GM19025 (cell line): ENCODE measurements around the gene ATP1A1.

Source experiments
- ATAC-seq: cut with Tn5 transposase; IDR thresholded peaks from one replicate; pipeline ENCODE4 v1.9.1; 2021; ENCODE audit warnings: mild to moderate bottlenecking, low read depth, moderate library complexity; ENCODE audit not compliant: unreplicated experiment

The ATP1A1 gene

DNA sequence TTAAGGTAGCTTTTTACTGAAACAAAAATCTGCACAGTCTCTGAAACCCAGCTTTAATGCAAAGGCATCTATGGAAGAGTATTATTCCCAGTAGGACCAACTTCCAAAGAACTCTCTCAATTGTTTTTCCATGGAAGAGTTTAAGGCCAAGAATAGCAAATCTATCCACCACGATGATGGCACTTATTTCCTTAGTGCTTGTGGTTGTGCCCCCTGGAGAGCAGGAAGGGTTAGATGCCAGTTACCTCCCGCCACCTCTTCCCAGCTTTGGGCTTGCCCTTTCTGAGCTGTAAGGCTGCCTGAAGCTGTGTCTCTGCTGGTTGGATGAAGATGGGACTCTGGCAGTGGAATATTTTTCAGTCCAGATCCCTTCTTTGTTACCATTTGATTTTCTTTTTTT is 4.8 kb upstream of the ATP1A1 start:
- no peak for ATAC-seq

DNA sequence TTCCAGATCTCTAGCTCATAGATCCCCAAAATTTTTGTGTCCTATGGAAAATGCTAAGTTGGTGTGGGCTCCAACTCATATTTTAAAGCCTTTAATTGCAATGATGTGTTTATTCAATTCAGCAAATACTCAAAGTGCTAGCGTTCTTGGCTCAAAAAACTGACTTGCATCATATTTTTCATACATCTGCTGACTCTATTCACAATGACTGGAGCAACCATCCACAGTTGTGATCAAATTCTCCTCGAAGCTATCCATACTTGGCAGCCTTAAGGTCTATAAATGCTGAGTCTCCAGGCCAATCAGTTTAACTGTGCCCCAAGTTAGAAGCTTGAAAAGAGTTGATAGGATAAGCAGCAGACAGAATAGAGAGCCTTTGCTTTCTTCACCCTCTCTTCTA is 2.9 kb upstream of the ATP1A1 start:
- no peak for ATAC-seq

DNA sequence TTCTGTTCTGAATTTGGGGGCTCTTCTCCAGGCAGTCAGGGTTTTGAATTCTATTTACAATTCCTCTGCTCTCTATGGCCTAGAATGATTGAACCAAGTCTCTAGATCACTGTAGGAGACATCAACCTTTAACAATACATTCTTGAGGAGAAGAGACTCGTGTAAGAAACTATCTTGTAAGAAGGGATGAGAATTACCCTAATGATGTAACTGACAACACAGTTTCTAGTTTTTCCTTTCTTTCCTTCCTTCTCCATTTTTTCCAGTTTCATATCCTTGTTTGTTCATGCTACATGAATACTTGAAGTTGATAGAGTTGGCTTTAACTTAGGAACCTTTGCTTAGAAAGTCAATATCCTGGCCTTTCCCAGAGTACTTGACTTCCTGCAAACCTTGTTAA is 1.3 kb upstream of the ATP1A1 start:
- no peak for ATAC-seq

DNA sequence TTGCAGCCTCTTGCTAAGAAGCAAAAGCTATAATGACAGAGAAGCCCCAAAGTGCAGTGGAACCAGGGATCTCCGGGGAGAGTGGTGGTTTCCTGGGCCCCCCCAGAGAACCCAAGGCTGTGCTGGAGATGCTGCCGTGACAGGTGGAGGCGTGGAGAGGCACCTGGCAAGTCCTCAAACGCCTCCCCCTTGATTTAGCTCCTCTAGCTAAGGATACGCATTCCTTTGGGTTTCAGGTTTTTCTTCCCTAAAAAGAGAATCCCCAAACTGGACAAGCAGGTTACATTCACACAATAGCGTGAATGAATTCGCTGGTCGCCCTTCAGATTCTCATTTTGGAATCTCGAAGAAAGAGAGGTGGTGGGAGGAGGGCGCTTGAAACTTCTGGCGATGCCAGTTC is 853 bp upstream of the ATP1A1 start:
- ATAC-seq = no peak

DNA sequence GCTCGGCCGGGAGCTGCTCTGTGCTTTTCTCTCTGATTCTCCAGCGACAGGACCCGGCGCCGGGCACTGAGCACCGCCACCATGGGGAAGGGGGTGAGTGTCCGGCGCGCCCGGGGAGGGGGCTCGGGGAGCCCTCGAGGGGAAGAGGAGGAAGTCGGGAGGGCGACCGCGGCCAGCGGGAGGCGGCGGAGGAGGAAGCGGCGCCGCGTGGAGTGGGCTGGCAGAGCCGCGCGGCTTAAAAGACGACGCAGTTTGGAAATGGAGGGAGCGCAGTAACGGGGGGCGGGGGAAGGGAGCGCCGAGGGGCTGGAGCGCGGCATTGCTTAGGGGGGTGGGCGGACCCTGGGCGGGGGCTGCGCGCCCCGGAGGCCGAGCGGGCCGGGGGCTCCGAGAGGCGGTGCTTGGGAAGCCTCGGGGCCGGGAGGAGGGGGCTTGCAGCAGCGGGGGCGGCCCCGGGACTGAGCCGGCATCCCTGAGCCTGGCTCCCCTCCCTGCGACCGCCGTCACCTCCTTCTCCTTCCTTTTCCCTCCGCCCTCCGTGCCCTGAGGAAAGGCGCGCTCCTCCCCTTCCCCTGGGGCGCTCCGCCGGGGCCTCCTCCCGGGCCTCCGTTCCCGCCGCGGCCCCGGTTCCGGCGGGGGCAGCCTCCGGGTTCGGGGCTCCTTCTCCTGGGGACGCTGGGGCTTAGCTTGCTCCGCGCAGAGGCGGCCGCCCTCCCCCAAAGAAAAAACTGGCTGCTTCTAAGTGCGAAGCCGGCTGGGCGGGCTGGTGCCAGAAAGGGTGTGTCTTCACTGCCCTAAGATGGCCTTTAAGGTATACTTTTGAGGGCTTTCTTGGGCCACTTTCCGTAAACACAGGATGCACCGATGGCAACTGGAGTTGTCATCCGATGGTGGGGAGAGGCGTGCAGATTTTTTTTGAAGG is 648 bp downstream of the ATP1A1 start:
- peak; percentile 2 for ATAC-seq

DNA sequence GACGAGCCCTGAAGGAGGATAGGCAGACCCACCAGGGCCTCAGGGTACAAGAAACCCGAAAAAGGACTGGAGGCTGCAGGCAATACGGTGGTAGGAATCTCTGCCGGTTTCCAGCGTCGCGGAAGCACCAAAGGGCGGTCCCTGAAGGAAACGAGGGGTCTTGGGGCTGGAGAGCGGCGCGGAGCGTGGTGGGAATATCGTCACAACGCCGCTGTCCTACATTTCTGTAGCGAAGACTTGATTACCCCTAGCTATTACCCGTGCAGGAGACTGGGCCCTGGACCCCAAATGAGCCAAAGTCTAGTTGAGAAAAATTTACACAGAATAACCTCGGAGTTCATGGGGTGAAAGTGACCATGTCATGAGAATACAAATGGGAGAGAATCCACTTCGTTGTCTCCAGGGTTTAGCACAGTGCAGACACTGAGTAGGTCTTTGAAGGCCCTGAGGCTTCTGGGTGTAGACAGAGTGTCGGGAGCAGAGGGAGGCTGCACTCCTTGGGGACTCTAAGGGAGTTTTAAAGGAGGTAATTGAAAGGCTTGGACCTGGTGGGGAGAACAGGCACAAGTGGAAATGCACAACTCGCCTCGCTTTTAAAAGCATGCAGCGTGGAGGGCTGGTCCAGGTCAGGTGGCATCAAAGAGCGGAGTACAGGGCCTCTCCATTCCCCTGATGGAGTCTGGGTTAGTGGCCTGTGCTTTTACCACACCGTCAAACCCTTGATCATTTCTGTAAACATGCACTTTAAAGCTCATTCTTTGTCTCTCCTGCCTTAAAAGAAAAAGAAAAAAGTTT is 1.5 kb downstream of the ATP1A1 start:
- no peak for ATAC-seq

DNA sequence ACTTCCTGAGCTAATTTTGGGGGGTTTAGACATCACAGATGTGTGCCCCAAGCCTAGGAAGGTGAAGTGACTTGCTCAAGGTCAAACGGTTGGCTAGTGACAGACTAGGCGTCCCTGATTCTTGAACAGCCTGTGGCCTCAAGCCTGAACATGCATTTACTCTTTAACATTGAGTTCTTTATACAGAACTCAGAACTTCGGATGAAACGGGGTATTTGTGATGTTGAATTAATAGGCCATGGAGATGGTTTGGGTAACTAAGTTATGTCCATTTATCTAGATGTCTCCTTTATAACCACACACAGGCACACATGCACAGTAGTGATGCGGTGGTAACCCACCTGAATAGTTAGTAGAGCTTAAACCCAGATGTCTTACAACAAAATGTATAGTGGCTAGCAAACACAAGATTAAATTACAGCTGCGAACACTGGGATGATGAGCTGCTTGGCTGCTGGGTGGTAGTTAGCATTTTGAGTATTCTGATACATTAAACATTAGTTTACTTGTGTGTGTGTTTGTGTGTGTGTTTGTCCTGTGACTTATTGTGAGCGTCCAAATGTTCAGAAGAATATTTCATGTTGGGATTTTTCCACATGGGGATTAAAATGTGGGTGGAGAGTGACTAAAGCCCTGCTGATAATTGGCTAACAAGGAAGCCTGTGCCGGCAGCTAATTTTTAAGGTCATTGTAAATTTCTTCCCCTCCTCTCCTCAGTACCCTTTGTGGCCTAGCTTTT is 2.3 kb downstream of the ATP1A1 start:
- no peak for ATAC-seq

DNA sequence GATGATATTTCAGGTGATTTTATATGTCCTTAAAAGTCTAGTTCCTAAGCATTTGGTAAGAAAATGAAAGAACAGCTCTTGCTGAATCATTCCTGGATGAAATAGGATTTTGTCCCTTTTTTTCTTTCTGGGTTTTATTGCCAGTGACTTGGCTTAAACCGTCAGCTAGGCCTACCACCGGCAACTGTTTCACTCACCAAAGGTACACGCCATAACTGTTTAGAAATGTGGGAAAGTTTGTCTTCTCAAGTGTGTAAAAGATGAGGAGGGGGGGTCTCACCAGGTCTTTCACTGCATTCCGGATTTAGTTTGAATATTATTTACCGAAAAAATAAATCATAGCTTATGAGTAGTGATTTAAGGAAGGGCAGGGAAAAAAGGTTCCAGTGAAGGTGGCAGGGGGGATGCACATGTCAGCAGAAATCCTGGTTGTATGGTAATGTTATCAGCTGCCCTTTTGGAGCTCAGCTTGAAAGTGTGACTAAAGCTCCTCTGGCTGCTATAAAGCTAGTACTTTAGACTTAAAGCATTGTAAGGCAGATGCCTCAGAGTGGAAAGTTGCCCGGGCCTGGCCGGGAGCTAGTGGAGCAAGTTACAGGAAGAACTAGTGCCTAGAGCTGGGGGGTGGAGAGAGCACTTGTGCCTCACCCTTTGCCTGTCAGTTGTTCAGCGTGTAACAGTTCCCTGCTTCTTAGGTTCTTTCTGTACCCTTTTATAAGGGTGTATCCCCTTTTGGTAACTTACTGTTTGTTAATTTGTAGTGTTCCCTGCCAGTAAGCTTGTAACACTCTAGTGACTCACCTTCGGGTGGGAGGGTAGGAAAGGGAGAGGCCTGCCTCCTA is 3.1 kb downstream of the ATP1A1 start:
- no peak for ATAC-seq

DNA sequence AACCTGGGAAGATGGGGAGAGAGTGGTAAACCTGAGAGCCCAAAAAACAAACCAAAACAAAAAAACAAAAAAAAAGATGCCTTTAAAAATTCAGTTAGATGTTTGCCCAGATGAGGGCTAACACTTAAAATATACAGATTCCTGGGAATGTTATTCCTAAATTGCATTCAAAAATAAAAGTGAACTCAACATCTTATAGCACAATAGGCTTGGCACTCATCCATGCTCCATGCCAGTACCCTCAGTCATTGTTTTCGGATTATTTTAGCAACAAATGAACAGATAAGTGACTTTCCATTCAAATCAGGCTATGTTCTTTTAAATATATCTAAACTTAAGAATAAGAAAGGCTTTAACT is 3.7 kb downstream of the ATP1A1 start:
- ATAC-seq = no peak

DNA sequence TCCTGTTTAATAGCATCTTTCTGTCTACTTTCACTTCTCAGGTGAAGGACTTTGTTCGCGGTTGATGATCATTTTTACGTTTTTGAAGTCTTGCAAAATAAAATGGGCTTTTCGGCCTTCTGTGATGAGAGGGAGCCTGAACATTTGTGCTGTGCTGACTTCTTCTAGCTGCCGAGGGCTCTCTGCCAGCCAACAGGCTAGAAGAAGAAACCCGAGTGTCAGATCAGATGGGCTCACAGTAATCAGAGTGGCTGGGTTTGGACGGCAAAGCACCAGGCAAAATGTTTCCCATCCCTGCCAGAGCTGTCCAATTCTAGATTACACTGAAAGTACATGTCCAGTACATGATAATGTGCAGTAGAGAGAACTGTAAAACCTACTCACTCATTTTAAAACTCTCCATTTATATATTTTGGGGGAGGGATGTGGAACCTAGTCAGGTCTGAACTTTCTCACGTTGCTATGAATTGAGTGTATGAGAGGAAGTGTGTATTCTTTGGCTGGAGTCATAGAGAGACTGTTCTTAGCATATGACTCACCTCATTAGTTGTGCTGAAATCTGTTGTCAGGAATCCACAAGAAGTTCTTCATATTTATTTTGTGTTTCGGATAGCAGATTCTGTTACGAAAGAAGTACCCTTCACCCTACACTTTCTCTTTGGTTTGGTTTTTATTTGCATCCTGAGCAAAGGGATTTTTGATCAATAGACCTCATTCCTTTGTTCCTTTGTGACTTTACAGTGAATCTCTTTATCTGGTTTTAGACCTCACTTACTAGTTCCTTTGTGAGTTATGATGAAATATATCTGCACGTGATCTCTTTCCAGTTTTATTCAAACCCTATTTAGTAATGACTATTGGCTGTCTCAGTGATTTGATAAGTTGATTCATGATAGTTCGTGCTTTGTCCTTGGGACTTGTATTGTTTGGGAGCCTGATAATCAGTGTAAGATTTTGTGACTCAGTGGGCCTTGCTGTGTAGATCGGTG is 4.8 kb downstream of the ATP1A1 start:
- peak; percentile 61 for ATAC-seq

DNA sequence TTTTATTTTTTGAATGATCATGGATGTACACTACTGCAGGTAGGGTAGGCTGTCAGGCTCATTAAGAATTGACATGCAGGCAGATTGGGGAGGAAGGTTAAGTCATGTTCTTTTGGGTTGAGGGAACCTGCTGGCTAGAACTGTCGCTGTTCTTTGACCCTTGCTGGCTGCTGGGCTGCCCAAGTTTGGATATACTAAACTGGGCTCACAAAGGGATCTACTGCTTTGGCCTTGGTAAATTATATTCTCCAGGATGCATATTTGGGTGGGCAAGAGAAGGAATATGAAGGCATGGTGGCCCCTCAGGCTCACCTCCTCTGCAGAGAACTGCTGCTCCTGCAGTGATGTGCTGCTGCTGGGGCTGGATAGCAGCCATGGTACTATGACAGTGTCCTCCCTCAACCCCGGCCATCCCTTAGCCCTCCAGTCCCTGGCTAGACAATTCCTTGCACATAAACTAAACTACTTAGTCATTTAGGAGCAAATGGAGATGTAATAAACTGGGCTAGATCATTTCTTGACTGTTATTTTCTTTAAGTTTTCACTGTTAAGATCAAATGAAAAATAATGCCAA is 6.1 kb downstream of the ATP1A1 start:
- no peak for ATAC-seq

DNA sequence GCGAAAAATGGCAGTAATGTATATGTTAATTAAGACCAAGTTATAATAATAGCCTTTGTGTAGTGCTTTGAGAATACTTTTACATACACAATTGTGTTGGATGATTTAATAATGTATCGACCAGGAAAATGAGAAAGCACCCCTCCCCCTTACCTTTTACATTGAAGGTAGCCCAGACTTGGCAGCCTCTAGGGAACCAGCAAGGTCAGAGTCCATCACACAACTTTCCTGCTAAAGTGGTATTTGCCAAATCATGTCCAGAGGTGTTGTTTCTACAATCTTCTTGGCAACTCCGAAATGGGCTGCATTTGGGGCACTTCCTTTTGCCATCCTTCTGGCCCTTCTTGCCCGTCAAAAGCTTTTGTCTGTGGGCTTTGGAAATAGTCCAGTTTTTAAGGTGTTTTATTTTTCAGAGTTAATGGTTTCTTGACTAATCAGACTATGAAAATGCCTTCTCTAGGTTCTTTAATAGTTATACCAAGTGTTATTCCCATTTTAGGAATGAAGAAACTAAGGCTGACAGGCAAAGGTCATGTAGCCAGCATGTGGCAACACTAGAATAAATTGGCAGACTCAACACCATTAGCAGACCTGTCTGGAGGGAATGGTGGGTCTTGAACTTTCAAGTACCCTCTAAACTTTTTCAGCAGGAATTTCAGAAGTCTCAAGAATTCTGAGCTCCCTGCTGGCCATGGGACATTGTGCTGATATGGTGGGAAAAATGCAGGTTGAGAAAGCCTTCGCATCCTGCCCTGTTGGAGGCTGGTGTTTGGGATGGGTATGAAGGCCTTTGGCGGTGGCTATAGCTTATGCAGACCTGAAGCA is 6.8 kb downstream of the ATP1A1 start:
- ATAC-seq = no peak

DNA sequence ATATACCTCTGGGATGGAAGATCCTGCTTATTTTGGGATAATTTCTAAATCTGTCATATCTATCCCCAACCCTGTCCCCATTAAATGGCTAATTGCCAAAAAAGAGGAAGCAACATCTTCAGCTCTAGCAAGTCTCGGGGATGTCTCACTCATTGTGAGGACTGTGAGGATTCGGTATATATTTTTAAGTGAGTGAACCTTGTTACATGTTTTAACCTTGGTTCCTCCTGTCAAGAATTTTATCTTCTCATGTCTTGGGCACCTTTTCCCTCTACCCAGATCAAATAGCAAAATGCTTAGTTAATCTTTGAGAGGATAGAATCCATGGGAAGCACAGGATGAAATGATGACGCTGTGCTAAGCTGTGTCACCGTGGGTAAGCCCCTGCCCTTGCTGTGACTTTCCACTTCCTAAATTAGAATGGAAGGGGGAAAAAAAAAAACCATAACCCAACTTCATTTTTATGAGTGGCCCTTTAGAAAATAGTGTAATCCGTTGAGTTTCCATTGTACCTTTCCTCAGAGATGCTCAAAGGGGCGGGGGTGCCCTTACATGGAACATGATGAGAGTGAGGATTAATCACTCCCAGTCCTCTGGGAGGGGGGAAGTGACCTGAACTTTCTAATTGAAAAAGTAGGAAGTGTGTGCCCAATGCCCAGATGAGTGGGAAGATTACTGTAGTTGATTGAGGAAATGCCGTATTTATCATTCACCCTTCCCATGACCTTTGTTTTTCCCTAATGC is 7.6 kb downstream of the ATP1A1 start:
- no peak for ATAC-seq

DNA sequence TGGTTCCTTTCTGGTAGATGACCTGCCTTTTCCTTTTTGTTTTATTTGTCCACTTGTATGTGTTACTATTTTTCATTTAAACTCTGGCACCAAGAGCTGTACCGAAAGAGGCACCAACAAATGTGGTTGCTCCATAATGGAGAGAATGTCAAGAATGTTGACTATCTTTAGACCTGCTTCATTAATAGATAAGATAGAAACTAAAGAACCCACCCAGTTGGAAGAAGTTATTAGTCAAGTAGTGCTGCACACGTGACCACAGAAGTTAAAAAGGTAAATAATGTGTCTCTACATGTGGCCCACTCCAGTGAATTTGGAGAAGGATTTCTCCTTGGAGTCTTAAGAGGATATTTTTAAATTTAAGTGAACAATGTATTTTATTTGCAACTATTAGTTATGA is 9.3 kb downstream of the ATP1A1 start:
- ATAC-seq = no peak

DNA sequence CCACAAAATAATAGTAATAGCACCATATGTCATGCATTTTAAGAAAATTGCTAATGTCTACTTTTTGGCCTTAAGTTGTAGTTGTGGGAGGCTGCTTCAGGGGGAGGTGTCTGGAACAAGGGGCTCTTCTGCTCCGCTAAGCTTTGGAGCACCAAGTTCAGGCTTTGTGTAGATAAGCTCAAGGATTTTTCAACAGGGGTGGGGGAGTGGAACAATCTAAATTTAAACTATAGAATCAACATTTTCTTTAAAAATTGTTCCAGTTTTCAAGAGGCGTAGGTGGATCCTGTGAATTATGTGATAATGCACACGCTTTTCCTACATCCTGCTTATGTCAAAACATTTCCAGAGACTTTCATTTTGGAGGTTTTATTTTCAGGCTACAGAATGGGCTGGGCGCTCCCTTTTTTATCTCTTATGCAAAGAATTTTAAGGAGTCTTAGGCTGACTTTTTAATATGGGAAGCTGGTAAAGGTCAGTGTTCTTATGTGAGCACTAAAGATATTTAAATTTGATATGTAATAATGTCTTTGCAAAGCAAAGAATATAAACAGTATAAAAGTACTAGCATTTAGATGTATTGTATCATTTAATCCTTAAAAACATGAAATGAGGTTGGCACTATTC is 9.9 kb downstream of the ATP1A1 start:
- ATAC-seq = no peak

DNA sequence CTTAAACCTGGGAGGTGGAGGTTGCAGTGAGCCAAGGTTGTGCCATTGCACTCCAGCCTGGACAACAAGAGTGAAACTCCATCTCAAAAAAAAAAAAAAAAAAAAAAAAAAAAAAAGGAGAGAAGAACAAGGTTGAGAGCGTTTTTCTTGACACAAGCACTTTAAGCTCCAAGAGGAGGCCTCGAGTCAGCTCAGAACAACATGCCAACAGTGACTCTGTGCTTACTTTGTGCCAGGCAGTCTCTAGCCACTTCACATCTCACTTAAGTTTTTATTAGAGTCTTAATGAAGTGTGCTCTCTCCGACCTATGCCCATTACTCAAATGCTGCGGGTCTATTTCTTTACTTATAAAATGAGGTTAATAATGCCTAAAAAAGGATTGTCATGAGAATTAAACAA is 13.0 kb downstream of the ATP1A1 start:
- ATAC-seq = no peak

DNA sequence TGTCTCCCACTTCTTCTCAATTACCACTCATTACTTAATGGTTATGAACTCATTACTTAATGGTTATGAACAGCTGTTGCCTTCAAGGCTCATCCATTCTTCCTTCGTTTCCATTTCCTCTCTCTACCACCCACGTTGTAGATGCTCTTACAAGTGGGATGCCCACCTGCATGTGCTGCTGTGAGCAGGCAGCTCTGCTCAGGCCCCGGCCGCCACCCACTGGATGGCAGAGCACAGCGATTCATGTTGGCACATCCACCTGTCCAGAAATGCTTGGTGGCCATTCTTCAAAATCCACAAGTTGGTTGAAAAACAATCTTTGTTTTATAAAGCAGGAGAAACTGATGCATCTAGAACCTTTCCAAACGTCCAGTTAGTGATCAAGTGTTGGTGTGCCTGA is 14.5 kb downstream of the ATP1A1 start:
- ATAC-seq = no peak
